Measurements from ENCODE around the gene IL21. TPM values are rescaled to one million over a fixed set of nuclear protein-coding genes. Genes with fewer than 3 reads are reported as not detected.

Gene IL21
- total RNA-seq, 6 experiments from 2014 or later: not detected

DNA sequence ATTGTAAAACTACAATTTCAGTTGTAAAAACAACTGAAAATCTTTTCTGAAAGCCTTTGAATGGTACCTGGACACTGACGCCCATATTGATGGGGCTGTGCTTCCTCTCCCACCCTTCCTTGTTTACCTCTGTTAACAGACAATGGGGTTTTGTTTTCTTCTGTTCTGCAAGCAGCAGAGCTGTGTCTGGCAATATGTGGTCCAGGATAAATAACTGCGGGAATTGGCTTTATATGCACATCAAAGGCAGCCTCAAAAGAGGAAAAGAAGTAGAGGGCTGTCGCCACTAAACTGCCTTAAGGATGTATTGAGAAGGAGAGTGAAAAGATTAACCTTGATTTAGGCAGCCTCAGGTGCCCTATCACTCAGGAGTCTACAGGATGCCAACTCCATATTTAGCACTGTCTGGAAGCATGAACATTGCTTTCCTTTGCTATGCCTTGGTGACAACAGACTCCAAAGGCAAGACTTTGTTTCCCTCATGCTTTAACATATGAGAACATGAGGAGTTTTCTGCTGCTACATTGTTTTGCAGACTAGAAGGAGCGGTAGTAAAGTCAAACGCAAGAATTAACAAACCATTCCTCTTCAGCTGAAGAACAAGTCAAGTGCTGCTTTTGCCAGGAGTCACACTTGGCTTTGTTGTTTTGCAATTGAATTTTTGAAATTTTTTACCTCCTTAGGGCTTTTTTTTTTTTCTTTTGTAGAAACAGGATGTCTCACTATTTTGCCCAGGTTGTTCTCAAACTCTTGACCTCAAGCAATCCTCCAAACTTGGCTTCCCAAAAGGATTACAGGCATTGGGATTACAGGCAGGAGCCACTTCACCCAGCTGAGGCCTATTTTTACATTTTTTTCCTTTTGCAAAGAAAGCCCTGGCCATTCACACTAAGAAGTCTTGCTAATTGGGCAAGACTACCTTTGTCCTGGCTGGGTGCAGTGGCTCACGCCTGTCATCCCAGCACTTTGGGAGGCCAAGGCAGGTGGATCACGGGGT lies 3.0 kb downstream of the IL21 start:
- 61% methylated on average over 6 of the region's 7 CpGs for WGBS (ENCODE audit: insufficient coverage, low coverage, low lambda C conversion rate, missing lambda C conversion rate)
- no peak for ATAC-seq
- intact Hi-C loops (cut with DNase I): no loop called here

GRCh38 chr4:122616915-122617596 lies 3.8 kb downstream of the IL21 start:
- intact Hi-C loops (cut with DNase I): no loop called here
- Histone ChIP-seq H3K36me3 (no peaks in the 10 kb centered on the region), H3K9me3 (no peaks in the 10 kb centered on the region), H3K27me3 (no peaks in the 10 kb centered on the region), H3K4me3 (no peak overlapping the region), H3K4me1 (no peaks in the 10 kb centered on the region), H3K27ac (no peak overlapping the region)
- ATAC-seq: no peak
- WGBS (ENCODE audit: insufficient coverage, low coverage, low lambda C conversion rate, missing lambda C conversion rate): 38% methylated on average over 6 of the region's 6 CpGs
- no peak for DNase-seq
- TF ChIP-seq, protein P1, sequence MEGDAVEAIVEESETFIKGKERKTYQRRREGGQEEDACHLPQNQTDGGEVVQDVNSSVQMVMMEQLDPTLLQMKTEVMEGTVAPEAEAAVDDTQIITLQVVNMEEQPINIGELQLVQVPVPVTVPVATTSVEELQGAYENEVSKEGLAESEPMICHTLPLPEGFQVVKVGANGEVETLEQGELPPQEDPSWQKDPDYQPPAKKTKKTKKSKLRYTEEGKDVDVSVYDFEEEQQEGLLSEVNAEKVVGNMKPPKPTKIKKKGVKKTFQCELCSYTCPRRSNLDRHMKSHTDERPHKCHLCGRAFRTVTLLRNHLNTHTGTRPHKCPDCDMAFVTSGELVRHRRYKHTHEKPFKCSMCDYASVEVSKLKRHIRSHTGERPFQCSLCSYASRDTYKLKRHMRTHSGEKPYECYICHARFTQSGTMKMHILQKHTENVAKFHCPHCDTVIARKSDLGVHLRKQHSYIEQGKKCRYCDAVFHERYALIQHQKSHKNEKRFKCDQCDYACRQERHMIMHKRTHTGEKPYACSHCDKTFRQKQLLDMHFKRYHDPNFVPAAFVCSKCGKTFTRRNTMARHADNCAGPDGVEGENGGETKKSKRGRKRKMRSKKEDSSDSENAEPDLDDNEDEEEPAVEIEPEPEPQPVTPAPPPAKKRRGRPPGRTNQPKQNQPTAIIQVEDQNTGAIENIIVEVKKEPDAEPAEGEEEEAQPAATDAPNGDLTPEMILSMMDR (IDR thresholded peaks at IDR 0.05): no peak
- no peak for TF ChIP-seq POLR2A (IDR thresholded peaks at IDR 0.05)

More for the DNA sequence above, 3.0 kb downstream of the IL21 start:
- Histone ChIP-seq H3K9me3 (no peaks in the 10 kb centered on the region), H3K4me1 (no peaks in the 10 kb centered on the region), H3K4me3 (no peak overlapping the region), H3K27ac (no peak overlapping the region), H3K27me3 (no peaks in the 10 kb centered on the region), H3K36me3 (no peaks in the 10 kb centered on the region)
- TF ChIP-seq, protein P1 (IDR thresholded peaks at IDR 0.05): no peak
- no peak for TF ChIP-seq POLR2A (IDR thresholded peaks at IDR 0.05)
- no peak for DNase-seq

DNA sequence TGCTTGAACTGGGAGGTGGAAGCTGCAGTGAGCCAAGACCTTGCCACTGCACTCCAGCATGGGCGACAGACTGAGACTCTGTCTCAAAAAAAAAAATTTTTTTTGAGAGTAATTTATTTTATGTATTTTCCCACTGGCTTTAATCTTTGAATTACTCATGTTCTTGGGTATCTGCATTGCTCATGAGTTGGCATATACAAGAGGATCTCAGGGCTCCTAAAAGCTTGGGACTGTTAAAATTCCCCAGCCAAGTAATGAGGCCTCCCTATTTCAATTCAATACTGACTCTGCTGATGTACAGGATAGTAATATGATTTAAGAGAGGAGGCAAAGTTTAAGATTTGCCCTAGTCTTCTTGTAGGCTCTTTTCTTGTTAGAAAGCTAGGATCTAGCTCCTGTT lies 6.2 kb downstream of the IL21 start:
- Histone ChIP-seq H3K4me1 (no peaks in the 10 kb centered on the region), H3K4me3 (no peak overlapping the region), H3K9me3 (no peaks in the 10 kb centered on the region), H3K27ac (no peak overlapping the region), H3K27me3 (no peaks in the 10 kb centered on the region), H3K36me3 (no peaks in the 10 kb centered on the region)
- TF ChIP-seq POLR2A (IDR thresholded peaks at IDR 0.05): no peak
- TF ChIP-seq, protein P1 (IDR thresholded peaks at IDR 0.05): no peak
- DNase-seq (no peak), ATAC-seq (no peak)
- WGBS (ENCODE audit: insufficient coverage, low coverage, low lambda C conversion rate, missing lambda C conversion rate): 70% methylated on average over 1 of the region's 1 CpG
- intact Hi-C loops (cut with DNase I): no loop called here

- Histone ChIP-seq H3K27me3 (no peaks in the 10 kb centered on the region), H3K36me3 (no peaks in the 10 kb centered on the region), H3K4me1 (no peaks in the 10 kb centered on the region), H3K27ac (no peak overlapping the region), H3K4me3 (no peak overlapping the region), H3K9me3 (no peaks in the 10 kb centered on the region)
- no peak for DNase-seq
- WGBS (ENCODE audit: insufficient coverage, low coverage, low lambda C conversion rate, missing lambda C conversion rate): 78% methylated on average over 3 of the region's 3 CpGs
- intact Hi-C loops (cut with DNase I): no loop called here
- no peak for ATAC-seq
- TF ChIP-seq, protein P1 (IDR thresholded peaks at IDR 0.05): no peak
- no peak for TF ChIP-seq POLR2A (IDR thresholded peaks at IDR 0.05)
Observed at GRCh38 chr4:122612540-122612939, 8.3 kb downstream of the IL21 start.

Measured in right lobe of liver (tissue), 6 donors.